ENCODE measurements around the gene ZNF467. TPM values are rescaled to one million over a fixed set of nuclear protein-coding genes. Genes with fewer than 3 reads are reported as not detected.

Gene ZNF467
- total RNA-seq, 3 donors from 2014 or later = 2.4 to 19.5 (median 5.1) TPM

DNA sequence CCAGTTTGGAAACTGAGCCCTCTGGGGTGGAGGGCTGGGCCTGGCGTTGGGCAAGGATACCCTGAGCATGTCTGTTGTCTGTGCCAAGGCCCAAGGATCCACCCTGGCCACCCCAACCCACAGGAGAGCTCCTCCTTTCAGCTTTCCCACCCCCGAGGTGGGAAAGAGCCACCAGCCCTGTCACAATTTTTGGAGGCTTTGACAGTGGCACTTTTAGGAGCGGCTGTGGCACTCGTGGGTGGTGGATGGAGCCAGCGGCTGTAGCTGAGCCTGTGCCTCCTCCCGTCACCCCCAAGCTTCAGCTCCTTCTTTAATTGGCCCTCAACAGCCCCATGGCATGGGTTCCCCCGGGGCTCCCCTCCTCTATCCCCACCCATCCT, 46.6 kb upstream of the ZNF467 start:
- H3K36me3 ChIP-seq (ENCODE audit: low read depth) = no peaks in the 10 kb centered on the region
- ATAC-seq (no peak), DNase-seq (no peak)
- intact Hi-C loops (cut with DNase I, micrococcal nuclease) = no loop called here
- TF ChIP-seq, protein P1, sequence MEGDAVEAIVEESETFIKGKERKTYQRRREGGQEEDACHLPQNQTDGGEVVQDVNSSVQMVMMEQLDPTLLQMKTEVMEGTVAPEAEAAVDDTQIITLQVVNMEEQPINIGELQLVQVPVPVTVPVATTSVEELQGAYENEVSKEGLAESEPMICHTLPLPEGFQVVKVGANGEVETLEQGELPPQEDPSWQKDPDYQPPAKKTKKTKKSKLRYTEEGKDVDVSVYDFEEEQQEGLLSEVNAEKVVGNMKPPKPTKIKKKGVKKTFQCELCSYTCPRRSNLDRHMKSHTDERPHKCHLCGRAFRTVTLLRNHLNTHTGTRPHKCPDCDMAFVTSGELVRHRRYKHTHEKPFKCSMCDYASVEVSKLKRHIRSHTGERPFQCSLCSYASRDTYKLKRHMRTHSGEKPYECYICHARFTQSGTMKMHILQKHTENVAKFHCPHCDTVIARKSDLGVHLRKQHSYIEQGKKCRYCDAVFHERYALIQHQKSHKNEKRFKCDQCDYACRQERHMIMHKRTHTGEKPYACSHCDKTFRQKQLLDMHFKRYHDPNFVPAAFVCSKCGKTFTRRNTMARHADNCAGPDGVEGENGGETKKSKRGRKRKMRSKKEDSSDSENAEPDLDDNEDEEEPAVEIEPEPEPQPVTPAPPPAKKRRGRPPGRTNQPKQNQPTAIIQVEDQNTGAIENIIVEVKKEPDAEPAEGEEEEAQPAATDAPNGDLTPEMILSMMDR (IDR thresholded peaks at IDR 0.05) = no peak
- H3K4me1 ChIP-seq (ENCODE audit: low read depth) = peaks cover 9% of the 10 kb centered on the region
- H3K9me3 ChIP-seq = no peaks in the 10 kb centered on the region
- no peak overlapping the region for H3K4me3 ChIP-seq

DNA sequence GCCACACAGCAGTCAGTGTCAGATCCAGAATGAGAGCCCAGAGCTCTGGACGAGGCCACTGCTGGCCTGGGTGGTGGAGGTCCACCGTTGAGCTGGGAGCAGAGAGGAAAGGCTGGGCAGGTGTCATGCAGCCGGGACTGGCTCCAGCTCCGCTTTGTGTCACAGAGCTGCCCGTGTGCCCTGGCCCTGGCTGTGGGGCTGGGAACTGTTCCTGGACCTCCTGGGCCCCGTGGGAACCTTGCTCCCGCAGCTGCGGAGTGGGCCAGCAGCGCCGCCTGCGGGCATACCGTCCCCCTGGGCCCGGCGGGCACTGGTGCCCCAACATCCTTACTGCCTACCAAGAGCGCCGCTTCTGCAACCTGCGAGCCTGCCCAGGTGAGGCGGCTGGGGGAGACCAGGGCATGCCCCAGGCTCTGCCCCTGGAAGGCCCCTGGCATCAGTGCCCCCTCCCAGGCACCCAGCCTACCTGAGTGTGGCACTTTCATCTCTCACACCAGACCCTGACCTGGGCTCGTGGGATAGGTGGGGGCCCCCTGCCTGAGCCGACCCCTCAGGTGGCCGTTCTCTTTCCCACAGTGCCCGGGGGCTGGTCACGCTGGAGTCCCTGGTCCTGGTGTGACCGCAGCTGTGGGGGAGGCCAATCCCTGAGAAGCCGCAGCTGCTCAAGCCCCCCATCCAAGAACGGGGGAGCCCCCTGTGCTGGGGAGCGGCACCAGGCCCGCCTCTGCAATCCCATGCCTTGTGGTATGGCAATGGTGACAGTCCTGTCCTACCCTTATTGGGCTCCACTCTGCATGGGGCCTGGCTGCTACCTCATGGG, 46.0 kb upstream of the ZNF467 start:
- Histone ChIP-seq H3K4me1 (ENCODE audit: low read depth) (peaks cover 9% of the 10 kb centered on the region), H3K36me3 (ENCODE audit: low read depth) (no peaks in the 10 kb centered on the region), H3K9me3 (no peaks in the 10 kb centered on the region), H3K4me3 (no peak overlapping the region)
- no peak for ATAC-seq
- TF ChIP-seq, protein P1 (IDR thresholded peaks at IDR 0.05) = no peak
- peak in 1 of 3 donors; percentile 37 for DNase-seq
- intact Hi-C loops (cut with DNase I, micrococcal nuclease) = no loop called here

DNA sequence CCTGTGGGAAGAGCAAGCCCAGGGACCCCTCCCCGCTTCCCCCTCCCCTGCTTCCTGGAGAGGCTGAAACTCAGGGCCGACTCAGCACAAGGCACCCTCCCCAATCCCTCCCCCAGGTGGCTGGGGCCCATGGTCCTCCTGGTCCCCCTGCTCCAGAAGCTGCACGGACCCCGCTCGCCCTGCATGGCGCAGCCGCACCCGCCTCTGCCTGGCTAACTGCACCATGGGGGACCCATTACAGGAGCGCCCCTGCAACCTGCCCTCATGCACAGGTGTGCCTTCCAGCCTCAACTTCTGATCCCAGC, 45.1 kb upstream of the ZNF467 start:
- Histone ChIP-seq H3K36me3 (ENCODE audit: low read depth) (no peaks in the 10 kb centered on the region), H3K4me1 (ENCODE audit: low read depth) (peaks cover 9% of the 10 kb centered on the region), H3K4me3 (no peak overlapping the region), H3K9me3 (no peaks in the 10 kb centered on the region)
- ATAC-seq (no peak), DNase-seq (peak in 1 of 3 donors; percentile 34)
- intact Hi-C loops (cut with DNase I, micrococcal nuclease) = no loop called here
- TF ChIP-seq, protein P1 (IDR thresholded peaks at IDR 0.05) = no peak

DNA sequence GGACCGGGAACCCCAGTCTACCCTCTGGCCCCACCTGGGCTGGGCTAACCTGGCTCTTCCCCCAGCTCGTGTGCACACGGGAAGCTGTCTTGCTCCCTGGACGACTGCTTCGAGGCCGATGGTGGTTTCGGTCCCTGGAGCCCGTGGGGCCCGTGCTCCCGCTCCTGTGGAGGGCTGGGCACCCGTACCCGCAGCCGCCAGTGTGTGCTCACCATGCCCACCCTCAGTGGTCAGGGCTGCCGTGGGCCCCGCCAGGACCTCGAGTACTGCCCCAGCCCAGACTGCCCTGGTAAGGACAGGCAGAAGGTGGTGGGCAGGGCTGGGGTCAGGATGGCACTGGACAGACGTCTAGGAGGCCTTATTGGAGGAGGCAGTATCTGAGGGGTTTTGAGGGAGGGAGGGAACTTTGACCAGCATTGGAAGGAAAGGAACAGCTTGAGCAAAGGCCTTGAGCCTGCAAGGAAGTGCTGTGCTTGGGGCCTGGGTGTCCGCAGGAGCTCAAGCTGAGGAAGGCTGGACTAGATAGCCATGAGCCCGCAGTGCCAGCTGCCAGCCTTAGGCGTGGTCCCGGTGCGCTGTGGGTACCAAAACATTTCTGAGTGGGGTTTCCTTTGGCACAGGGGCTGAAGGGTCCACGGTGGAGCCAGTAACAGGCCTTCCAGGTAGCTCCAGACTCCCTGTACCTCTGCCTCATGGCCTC, 44.6 kb upstream of the ZNF467 start:
- H3K9me3 ChIP-seq = no peaks in the 10 kb centered on the region
- no peak overlapping the region for H3K4me3 ChIP-seq
- DNase-seq (peak in 1 of 3 donors; percentile 38), ATAC-seq (no peak)
- intact Hi-C loops (cut with DNase I, micrococcal nuclease) = no loop called here
- TF ChIP-seq, protein P1 (IDR thresholded peaks at IDR 0.05) = no peak
- H3K36me3 ChIP-seq (ENCODE audit: low read depth) = no peaks in the 10 kb centered on the region
- peaks cover 9% of the 10 kb centered on the region for H3K4me1 ChIP-seq (ENCODE audit: low read depth)

DNA sequence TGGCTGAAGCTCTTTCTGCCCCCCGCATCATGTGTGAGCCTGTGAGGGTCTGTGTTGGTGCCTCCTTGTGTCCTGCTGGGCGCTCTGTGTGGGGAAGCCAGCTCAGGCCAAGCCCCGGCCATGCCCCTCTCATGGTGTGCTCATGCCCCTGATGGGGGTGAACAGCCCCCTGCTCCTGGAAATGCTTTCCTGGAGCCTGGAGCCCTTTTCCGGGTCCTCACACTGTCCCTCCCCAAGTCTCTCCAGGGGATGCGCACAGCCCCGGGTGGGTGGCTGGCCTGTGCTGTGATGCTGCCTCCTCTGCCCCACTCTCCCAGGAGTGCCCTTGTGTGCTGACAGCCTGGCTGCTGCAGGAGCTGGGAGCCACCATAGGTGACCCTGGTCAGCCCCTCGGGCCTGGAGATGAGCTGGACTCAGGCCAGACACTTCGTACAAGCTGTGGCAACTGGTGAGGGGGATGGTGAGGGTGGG, 43.9 kb upstream of the ZNF467 start:
- intact Hi-C loops (cut with DNase I, micrococcal nuclease) = no loop called here

More for the DNA sequence above, 43.9 kb upstream of the ZNF467 start:
- Histone ChIP-seq H3K9me3 (no peaks in the 10 kb centered on the region), H3K4me1 (ENCODE audit: low read depth) (peaks cover 9% of the 10 kb centered on the region), H3K4me3 (no peak overlapping the region), H3K36me3 (ENCODE audit: low read depth) (no peaks in the 10 kb centered on the region)
- DNase-seq (peak in 1 of 3 donors; percentile 27), ATAC-seq (no peak)
- TF ChIP-seq, protein P1 (IDR thresholded peaks at IDR 0.05) = no peak

Data from mucosa of descending colon (tissue), 3 donors.